Lower leg skin (tissue), 4 donors: ENCODE data around the gene KCNMA1. TPM values are rescaled to one million over a fixed set of nuclear protein-coding genes. Genes with fewer than 3 reads are reported as not detected.

Experiments used
- DNase-seq, 2 donors: peaks; one replicate each; pipeline ENCODE4 v3.0.0-alpha.2; 2019; ENCODE audit warnings: low spot score in 2 of 2
- H3K4me3 ChIP-seq: fragments of 200-600 bp; sonication (generic); 2 replicates; pipeline ENCODE4 v1.5.1; 2017; ENCODE audit warnings: mild to moderate bottlenecking, low read depth; ENCODE audit not compliant: poor library complexity, severe bottlenecking
- CTCF ChIP-seq, 3 donors: fragments of 450-650 bp; IDR thresholded peaks; one replicate each; pipeline ENCODE4 v1.5.1; 2016; ENCODE audit warnings: antibody characterized with exemption in 3 of 3, mild to moderate bottlenecking in 3 of 3, moderate library complexity in 2 of 3
- POLR2A ChIP-seq, 2 donors: fragments of 450-650 bp; IDR thresholded peaks; one replicate each; pipeline ENCODE4 v1.6.1; 2016 to 2017; ENCODE audit warnings: antibody characterized with exemption in 2 of 2, mild to moderate bottlenecking in 1 of 2, moderate library complexity in 1 of 2
- WGBS, 2 donors: methylation state at CpG; one replicate each; pipeline ENCODE4 v1.1.5; 2018; 5-methylcytosine and 5-hydroxymethylcytosine counted together
- intact Hi-C: fragments of 100-400 bp; cut with DNase I; formaldehyde crosslinking; loops from one replicate; pipeline ENCODE4 v1.15.0; 2023; ENCODE audit warnings: low total_unique reads
- total RNA-seq, 4 donors: library from RNA; depleted of rRNA; stranded (reverse); fragments of >200 nt; gene quantifications; one replicate each; pipeline ENCODE4 v1.1.0, GENCODE V29; 2016

The KCNMA1 gene
- total RNA-seq, 4 donors from 2014 or later: 4.1 to 9.9 (median 6.5) TPM

DNA sequence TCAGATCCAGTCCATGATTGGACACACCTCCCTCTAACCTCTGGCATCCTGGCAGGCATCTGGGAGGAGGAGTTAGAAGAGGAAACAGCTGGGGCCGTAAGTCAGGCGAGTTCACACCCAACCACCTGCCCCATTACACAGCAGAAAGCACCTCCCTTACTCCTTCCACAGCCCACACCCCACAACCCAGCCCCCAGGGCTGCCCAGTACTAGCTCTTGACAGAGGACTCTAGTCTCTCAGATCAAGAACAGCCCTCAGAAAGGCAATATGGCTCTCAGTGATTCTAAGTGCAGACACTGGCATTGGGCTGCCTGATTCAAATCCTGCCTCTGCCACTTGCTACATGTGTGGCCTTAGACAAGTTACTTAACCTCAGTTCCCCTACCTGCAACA is 34.1 kb downstream of the KCNMA1 start:
- intact Hi-C loops: no loop called here
- 28 to 37% methylated on average over 2 of the region's 2 CpGs for WGBS, 2 donors
- DNase-seq: no peak
- no peak overlapping the region for H3K4me3 ChIP-seq
- TF ChIP-seq POLR2A (IDR thresholded peaks at IDR 0.05): no peak
- TF ChIP-seq CTCF (IDR thresholded peaks at IDR 0.05): no peak

GRCh38 chr10:77602913-77603533 is 34.6 kb downstream of the KCNMA1 start:
- intact Hi-C loops: no loop called here
- DNase-seq: no peak
- TF ChIP-seq CTCF (IDR thresholded peaks at IDR 0.05): no peak
- no peak for TF ChIP-seq POLR2A (IDR thresholded peaks at IDR 0.05)
- 15 to 18% methylated on average over 7 of the region's 7 CpGs for WGBS, 2 donors
- H3K4me3 ChIP-seq: no peak overlapping the region

- no peak for DNase-seq
- TF ChIP-seq CTCF (IDR thresholded peaks at IDR 0.05) (no peak), POLR2A (IDR thresholded peaks at IDR 0.05) (no peak)
- intact Hi-C loops: no loop called here
- H3K4me3 ChIP-seq: no peak overlapping the region
- 53 to 65% methylated on average over 8 of the region's 8 CpGs for whole genome bisulfite sequencing, 2 donors
Observed at GRCh38 chr10:77602231-77602912, 35.2 kb downstream of the KCNMA1 start.

DNA sequence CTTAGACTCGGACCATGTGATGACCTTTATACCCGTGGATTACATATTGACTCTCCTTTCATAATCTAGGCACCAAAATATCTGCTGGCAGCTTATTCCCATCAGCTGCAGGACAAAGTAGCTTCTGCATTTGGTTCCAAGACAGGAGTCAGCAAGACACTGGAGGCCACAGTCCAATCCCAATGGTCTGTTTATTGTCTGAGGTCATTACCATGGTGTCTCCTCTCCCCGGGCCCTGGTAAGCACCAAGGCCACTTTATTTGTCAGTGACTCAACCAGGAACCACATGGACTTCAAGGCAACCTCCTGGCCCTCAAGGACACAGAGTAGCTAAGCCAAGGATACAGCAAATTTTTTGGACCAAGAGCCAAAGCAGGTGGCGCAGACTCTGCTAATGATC is 36.1 kb downstream of the KCNMA1 start:
- no peak overlapping the region for H3K4me3 ChIP-seq
- WGBS, 2 donors: 84 to 86% methylated on average over 4 of the region's 4 CpGs
- no peak for DNase-seq
- intact Hi-C loops: no loop called here
- TF ChIP-seq POLR2A (IDR thresholded peaks at IDR 0.05): no peak
- no peak for TF ChIP-seq CTCF (IDR thresholded peaks at IDR 0.05)

GRCh38 chr10:77600640-77601039 is 37.0 kb downstream of the KCNMA1 start:
- intact Hi-C loops: no loop called here
- 95 to 98% methylated on average over 6 of the region's 6 CpGs for WGBS, 2 donors
- no peak for TF ChIP-seq CTCF (IDR thresholded peaks at IDR 0.05)
- TF ChIP-seq POLR2A (IDR thresholded peaks at IDR 0.05): no peak

More at GRCh38 chr10:77600640-77601039, 37.0 kb downstream of the KCNMA1 start:
- no peak for DNase-seq
- H3K4me3 ChIP-seq: no peak overlapping the region
